ENCODE measurements around the gene B3GLCT.
A peak's percentile ranks its signal among the peaks of the same experiment; 100 is the strongest.
"Not testable (repeated sequence)": the region's sequence is repeated elsewhere in the genome, so short reads cannot be mapped to it uniquely, and the experiment has no call there.

The B3GLCT gene

GRCh38 chr13:31199849-31200636 is at the start of gene B3GLCT:
TSS of gene B3GLCT (plus strand) at chr13:31199975. CDS start at chr13:31200085, 110 bp downstream.
- DNase-seq = peak; percentile 58 to 68

DNA sequence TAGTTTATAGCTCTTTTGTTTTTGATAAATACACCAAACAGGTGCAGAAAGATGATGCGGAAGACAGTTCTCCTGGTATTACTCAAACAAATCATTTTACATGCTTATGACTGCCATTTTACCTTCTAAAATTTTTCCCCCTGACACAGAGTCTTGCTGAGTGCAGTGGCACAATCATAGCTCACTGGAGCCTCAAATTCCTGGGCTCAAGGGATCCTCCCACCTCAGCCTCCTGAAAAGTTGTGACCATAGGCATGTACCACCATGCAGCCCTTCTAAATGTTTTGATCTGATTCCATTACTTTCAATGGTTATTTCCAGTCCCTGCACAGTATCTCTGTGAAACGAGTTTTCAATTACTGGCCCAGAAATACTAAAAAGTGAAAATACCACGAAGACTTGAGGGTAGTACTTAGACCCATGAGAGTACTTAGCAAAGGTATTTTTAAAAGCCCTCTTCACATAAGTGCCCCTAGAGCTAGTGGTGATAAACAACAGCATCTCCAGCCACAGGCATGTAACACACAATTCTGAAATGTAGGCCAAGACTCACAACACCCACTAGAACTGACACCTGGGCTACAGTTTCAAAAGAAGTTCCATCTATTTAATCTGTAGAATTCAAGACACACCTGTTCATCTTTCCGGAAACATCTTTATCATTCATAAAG is 49.3 kb upstream of the B3GLCT start:
- no peak for DNase-seq

DNA sequence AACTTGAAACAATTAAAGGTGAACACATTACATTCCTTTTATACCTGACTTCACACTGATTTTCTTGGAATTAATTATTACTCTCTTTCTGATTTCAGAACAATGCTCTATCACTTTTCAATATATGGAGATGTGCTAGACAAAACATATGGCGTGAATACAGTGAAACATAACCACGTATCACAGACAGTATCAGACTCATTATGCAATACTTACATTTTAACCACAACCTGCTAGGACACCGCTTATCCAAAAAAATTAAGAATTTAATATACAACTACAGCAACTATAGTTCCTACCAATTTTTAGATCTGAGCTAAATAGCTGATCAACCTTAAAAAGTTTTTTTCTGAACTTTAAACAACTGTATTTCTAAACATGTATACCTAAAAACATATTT is 47.9 kb upstream of the B3GLCT start:
- DNase-seq = no peak

DNA sequence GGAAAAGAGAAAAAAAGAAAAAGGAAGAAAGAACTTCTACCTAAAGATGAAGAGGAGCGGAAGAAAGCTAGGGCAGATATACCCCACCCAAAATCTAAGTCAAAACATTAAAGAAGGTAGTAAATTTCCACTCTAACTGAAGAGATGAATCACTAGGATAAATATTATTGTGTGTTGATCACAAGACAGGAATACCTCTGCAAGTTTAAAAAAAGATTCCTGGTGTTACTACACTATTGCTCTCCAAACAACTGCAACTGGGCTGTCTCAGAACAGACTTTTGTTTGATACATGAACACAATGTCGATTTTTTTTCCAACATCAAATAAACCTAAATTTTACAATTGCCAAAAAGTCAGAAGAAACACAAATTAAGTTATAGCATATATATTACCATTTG is 44.8 kb upstream of the B3GLCT start:
- no peak for DNase-seq

- DNase-seq = no peak
These were observed 40.5 kb upstream of the B3GLCT start for GRCh38 chr13:31159306-31159705.

GRCh38 chr13:31160857-31161556 is 38.8 kb upstream of the B3GLCT start:
- DNase-seq = peak; percentile 7 to 11

DNA sequence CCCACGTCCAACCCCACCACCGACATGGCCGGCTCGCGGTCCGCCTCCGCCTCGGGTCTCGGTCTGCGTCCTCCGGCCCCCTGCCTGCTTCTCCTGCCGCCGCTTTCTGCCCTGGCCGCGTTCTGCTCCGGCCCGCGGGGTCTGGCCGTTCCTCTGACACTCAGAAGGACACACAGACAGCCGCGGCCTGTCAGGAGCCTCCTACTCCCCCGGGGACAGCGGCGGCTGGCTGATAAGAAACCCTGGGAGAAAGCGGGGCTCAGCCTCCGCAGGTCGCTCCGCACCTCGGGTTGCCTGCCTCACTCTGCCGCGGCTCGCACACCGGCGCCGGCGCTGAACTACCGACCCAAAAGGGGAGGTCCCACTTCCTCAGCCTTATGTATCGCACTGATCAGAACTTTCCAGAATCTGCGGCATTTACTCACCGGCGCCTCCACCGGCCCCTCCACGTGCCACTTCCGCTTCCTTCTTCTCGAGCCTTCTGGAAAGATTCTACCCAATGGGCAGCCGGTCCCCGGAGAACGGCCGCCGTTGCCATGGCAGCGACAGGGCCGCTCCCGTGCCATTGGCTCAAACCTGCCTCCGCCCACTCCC is 38.1 kb upstream of the B3GLCT start, which contains the start of gene HSPH1:
Gene HSPH1, minus strand, starts transcription at position 348 of the 594 bp plus-strand sequence. Its CDS starts 322 bp downstream, at position 26.
- DNase-seq = peak; percentile 93 to 94

DNA sequence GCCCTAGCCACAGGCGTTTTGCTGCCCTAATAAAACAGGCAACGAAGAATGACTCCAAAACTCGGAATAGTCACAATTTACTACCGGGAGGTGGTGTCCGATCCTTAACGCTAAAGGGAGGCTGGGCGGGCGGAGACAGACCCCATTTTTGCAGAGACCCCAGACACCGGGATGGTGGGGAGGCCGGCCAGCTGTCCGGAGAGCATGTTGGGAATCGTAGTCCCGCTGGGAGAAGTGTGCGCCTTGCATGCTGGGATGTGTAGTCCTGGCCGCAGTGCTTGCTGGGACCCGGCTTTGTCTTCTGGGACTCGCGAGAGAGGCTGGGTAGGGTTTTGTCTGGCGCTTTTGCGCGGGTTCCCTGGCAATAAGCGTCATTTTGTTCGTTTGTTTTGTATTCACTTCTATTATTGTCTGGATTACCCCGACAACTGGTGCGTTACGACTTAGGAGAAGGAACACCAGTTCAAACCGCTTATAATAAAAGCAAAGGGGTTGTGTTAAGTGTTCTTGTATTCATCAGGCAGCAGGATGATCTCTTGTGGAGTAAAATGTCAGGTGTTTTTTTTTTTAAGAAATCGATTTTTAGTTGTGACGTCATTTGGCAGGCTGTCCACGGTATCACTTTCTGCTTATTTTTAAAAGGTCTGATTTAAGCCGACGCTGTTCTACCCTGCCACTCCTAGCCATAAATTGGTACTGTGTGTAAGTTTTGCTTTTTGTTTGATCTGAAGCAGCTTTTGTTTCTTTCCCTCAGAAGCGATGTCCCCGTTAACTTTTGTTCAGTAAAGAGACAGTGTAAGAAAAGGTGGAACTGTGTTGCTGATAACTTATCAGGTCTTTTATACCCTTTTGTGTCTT is 37.4 kb upstream of the B3GLCT start:
- DNase-seq = peak; percentile 93 to 97

- DNase-seq = no peak
These were observed 33.2 kb upstream of the B3GLCT start for GRCh38 chr13:31166591-31166990.

DNA sequence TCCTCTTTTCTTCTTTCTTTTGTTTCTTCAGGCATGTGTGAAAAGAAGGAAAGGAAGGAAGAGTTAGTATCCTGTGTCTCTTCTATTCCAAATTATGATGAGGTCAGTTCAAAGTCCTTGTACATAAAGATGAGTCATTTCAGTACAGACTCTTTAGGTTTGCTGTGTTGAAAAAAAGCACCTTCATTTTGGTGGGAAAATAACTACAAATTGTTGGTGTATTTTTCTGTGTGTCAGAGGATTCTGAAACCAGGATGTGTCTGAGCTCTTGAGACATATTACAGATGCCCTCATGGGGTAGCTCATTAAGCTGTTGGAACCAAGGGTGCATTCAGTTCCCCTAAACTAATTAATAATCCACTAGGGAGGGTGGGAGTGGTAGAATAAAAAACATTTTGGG is 32.3 kb upstream of the B3GLCT start:
- DNase-seq = no peak

DNA sequence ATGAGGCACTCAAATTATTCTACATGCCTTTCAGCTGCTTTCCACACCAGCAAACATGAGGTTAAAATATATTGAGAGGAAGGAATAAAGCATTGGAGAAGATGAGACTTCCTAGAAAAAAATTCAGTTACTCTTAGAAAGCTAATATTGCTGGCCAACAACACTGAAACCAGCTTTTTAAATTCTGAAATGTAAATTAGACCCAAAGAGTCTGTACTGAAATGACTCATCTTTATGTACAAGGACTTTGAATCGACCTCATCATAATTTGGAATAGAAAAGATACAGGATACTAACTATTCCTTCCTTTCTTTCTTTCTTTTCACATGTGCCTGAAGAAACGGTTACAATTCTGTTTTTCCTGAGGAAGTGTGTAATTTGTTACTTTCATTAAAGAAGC is 31.6 kb upstream of the B3GLCT start:
- DNase-seq = no peak

GRCh38 chr13:31168736-31169135 is 31.0 kb upstream of the B3GLCT start:
- DNase-seq = no peak

GRCh38 chr13:31172001-31172400 is 27.8 kb upstream of the B3GLCT start:
- no peak for DNase-seq

- DNase-seq = no peak
These were observed 27.2 kb upstream of the B3GLCT start for GRCh38 chr13:31172535-31172934.

GRCh38 chr13:31174018-31174417 is 25.8 kb upstream of the B3GLCT start:
- no peak for DNase-seq

- DNase-seq = no peak
These were observed 23.8 kb upstream of the B3GLCT start for GRCh38 chr13:31175847-31176532.

GRCh38 chr13:31177813-31178495 is 21.8 kb upstream of the B3GLCT start:
- not testable (repeated sequence) for DNase-seq

- no peak for DNase-seq
These were observed 20.5 kb upstream of the B3GLCT start for GRCh38 chr13:31179241-31179640.

- DNase-seq = no peak
These were observed 20.0 kb upstream of the B3GLCT start for GRCh38 chr13:31179754-31180153.

- no peak for DNase-seq
These were observed 16.8 kb upstream of the B3GLCT start for GRCh38 chr13:31182987-31183386.

DNA sequence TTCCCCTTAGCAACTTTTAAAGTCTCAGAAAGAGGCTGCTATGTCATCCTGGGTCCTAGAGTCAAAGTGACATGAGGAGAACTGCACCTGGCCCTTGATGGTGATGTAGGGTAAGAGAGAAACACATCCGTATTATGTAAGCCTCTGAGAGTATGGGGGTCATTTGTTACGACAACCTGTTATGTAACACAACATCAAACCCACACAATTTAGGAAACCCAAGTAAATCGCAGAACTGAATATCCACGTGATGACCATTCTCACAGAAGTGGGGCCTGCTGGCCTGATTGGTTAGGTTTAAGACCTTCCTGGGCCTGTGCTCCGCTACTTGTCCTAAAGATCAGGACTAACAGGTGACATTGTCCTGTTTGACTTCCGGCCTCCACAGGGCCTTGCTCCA is 15.3 kb upstream of the B3GLCT start:
- no peak for DNase-seq

Measured in NCI-H2081 (cell line).